ENCODE results near the gene ARNT2. TPM values are rescaled to one million over a fixed set of nuclear protein-coding genes. Genes with fewer than 3 reads are reported as not detected.

The ARNT2 gene
- 6.2 and 11.4 TPM in 2 replicates for polyA plus RNA-seq

GRCh38 chr15:80404057-80404760 is at the start of gene ARNT2:
ARNT2 (plus strand) TSS chr15:80404382; CDS start chr15:80404516, 134 bp downstream.

Other genes starting within 250 kb of the ARNT2 start
- gene CTXND1, start 152.2 kb upstream of the ARNT2 start, polyA plus RNA-seq = 1.7 and 1.9 TPM in 2 replicates

All from Purkinje cell (primary cell).